Epithelial cell of proximal tubule (primary cell): Measurements from ENCODE around the gene CELF4. TPM values are rescaled to one million over a fixed set of nuclear protein-coding genes. Genes with fewer than 3 reads are reported as not detected.

Experiments
- DNase-seq: peaks from one replicate; pipeline ENCODE4 v3.0.0-alpha.2; 2011; ENCODE audit warnings: low read depth
- H3K4me3 ChIP-seq: 2 replicates; pipeline ENCODE4 v1.5.1; 2011; ENCODE audit warnings: low read depth, mild to moderate bottlenecking, low read length
- total RNA-seq: library from RNA; depleted of rRNA; stranded (reverse); fragments of >200 nt; gene quantifications from 2 replicates; pipeline ENCODE4 v1.2.3, GENCODE V29; 2015
- TF ChIP-seq, protein P1 (sequence below): conservative IDR thresholded peaks from 2 replicates; pipeline ENCODE4 v1.5.1; 2012; ENCODE audit warnings: low read depth, mild to moderate bottlenecking, low read length

Gene CELF4
- total RNA-seq, 1 donor from 2014 or later = not detected

- no peak overlapping the region for H3K4me3 ChIP-seq
- DNase-seq = no peak
- TF ChIP-seq, protein P1, sequence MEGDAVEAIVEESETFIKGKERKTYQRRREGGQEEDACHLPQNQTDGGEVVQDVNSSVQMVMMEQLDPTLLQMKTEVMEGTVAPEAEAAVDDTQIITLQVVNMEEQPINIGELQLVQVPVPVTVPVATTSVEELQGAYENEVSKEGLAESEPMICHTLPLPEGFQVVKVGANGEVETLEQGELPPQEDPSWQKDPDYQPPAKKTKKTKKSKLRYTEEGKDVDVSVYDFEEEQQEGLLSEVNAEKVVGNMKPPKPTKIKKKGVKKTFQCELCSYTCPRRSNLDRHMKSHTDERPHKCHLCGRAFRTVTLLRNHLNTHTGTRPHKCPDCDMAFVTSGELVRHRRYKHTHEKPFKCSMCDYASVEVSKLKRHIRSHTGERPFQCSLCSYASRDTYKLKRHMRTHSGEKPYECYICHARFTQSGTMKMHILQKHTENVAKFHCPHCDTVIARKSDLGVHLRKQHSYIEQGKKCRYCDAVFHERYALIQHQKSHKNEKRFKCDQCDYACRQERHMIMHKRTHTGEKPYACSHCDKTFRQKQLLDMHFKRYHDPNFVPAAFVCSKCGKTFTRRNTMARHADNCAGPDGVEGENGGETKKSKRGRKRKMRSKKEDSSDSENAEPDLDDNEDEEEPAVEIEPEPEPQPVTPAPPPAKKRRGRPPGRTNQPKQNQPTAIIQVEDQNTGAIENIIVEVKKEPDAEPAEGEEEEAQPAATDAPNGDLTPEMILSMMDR = no peak
Observed at GRCh38 chr18:37560003-37560402, 5.6 kb downstream of the CELF4 start.

- DNase-seq = no peak
- TF ChIP-seq, protein P1 = no peak
- no peak overlapping the region for H3K4me3 ChIP-seq
Observed at GRCh38 chr18:37559194-37559593, 6.4 kb downstream of the CELF4 start.

GRCh38 chr18:37554399-37554787 lies 11.2 kb downstream of the CELF4 start:
- DNase-seq = no peak
- TF ChIP-seq, protein P1 = no peak
- H3K4me3 ChIP-seq = no peak overlapping the region

DNA sequence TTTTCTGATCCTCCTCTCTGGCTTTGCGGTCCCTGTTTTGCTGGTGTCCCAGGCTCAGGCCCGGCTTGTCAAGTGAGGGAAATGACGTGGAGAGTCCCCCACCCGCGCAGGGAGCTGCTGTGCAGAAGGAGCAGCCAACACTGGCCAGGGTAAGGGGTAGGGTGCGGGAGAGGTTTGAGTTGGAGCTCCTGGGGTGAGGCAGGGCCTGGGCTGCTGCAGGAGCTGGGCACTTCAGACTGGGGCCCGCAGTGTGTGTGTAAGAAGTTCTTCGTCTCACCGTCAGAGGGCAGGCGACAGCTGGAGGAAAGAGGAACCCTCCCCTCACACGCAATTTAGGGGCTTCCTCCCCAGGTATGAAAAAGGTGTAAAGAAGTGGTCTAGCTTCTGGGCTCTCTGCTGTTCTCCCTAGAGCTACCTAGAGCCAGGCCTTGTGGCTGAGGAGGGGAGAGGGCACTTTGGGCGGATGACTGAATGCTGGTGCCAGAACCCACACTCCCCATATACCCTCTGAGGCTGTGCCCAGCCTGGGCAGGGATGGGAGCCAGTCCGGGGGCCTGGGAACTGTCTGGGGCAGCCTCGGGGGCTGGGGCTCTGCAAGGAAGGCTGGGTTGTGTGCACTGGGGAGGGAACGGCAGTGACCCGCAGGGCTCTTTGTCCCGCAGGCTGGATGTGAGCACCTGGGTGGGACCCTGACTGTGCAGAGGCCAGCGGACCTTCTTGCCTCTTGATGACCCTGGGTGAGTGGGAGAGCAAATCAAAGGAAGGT lies 11.8 kb downstream of the CELF4 start:
- H3K4me3 ChIP-seq = no peak overlapping the region
- DNase-seq = no peak
- TF ChIP-seq, protein P1 = no peak

GRCh38 chr18:37552286-37552685 lies 13.3 kb downstream of the CELF4 start:
- no peak for DNase-seq
- no peak overlapping the region for H3K4me3 ChIP-seq
- TF ChIP-seq, protein P1 = no peak

- no peak overlapping the region for H3K4me3 ChIP-seq
- DNase-seq = no peak
- TF ChIP-seq, protein P1 = no peak
Observed at GRCh38 chr18:37551846-37552245, 13.8 kb downstream of the CELF4 start.

GRCh38 chr18:37551249-37551648 lies 14.3 kb downstream of the CELF4 start:
- no peak for DNase-seq
- no peak overlapping the region for H3K4me3 ChIP-seq
- TF ChIP-seq, protein P1 = no peak
